ENCODE measurements around the gene ETFB. TPM values are rescaled to one million over a fixed set of nuclear protein-coding genes. Genes with fewer than 3 reads are reported as not detected.
A peak's percentile ranks its signal among the peaks of the same experiment; 100 is the strongest.
"Not testable (repeated sequence)": the region's sequence is repeated elsewhere in the genome, so short reads cannot be mapped to it uniquely, and the experiment has no call there.

The ETFB gene
- polyA plus RNA-seq, 1 of the 3 experiments (the other 2 are of a cell fraction), result 169 TPM

- Histone ChIP-seq H4K20me1 (ENCODE audit: insufficient read depth) (no peaks in the 10 kb centered on the region), H3K4me2 (no peak overlapping the region), H3K36me3 (replicated peaks in 1 of 2; ENCODE audit: control insufficient read depth in 1 of 2, insufficient read depth in 2 of 2, low read length in 1 of 2) (no peaks in the 10 kb centered on the region), H2AFZ (ENCODE audit: low read depth) (no peak overlapping the region), H3F3A (replicated peaks; ENCODE audit: insufficient read depth) (no peaks in the 10 kb centered on the region), H3K9ac (no peak overlapping the region), H3K27ac (ENCODE audit: low read depth in 2 of 2, low read length in 1 of 2) (no peak overlapping the region), H3K9me2 (no peaks in the 10 kb centered on the region), H3K4me1 (ENCODE audit: control insufficient read depth in 1 of 2, insufficient read depth in 2 of 2, low read depth in 1 of 2, low read length in 1 of 2) (peaks cover 8 to 9% of the 10 kb centered on the region in 2 experiments; a peak in 1 of 4 replicates), H3K27me3 (ENCODE audit: insufficient read depth) (no peaks in the 10 kb centered on the region), H3K79me2 (ENCODE audit: insufficient read depth) (no peaks in the 10 kb centered on the region), H3K4me3 (ENCODE audit: low read depth in 2 of 2, low read length in 1 of 2) (no peak overlapping the region; a peak in 1 of 4 replicates), H3K9me3 (peaks cover 4% of the 10 kb centered on the region; the same call in 1 of the 2 replicates)
- WGBS (ENCODE audit: low lambda C conversion rate), result 37% methylated on average over 7 of the region's 7 CpGs
- DNase-seq, result peak; percentile 55
- CTCF ChIA-PET, result interaction anchor here (0.6 to 2.3 kb wide), 17 partner anchors 10 to 312 kb away, joined by 3 to 10 read pairs (median 4); partner anchors contain the start of genes IGLON5, LIM2 and SIGLEC10
- TF ChIP-seq REST (IDR thresholded peaks at IDR 0.05; ENCODE audit: low read depth, low read length) (no peak), SMC3 (IDR thresholded peaks at IDR 0.05; ENCODE audit: low read depth, low read length) (peak; percentile 51), POLR2AphosphoS5 (IDR thresholded peaks at IDR 0.05; ENCODE audit: low read depth, low read length) (no peak), NFIC (IDR thresholded peaks at IDR 0.05; ENCODE audit: borderline replicate concordance) (no peak), RAD21 (IDR thresholded peaks at IDR 0.05; ENCODE audit: low read length) (peak; percentile 56), TAF1 (IDR thresholded peaks at IDR 0.05; ENCODE audit: borderline replicate concordance, low read depth, low read length) (no peak), SIN3A (IDR thresholded peaks at IDR 0.05; ENCODE audit: borderline replicate concordance, low read depth, low read length) (no peak), CTCF (IDR thresholded peaks at IDR 0.05) (peak; percentile 66)
- TF ChIP-seq, protein P1, sequence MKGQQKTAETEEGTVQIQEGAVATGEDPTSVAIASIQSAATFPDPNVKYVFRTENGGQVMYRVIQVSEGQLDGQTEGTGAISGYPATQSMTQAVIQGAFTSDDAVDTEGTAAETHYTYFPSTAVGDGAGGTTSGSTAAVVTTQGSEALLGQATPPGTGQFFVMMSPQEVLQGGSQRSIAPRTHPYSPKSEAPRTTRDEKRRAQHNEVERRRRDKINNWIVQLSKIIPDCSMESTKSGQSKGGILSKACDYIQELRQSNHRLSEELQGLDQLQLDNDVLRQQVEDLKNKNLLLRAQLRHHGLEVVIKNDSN (IDR thresholded peaks at IDR 0.05; ENCODE audit: borderline replicate concordance, low read depth), result no peak
- POLR2A ChIA-PET, result no interaction called here
Observed at GRCh38 chr19:51398096-51398704, 32.0 kb upstream of the ETFB start.

GRCh38 chr19:51397453-51397852 lies 31.3 kb upstream of the ETFB start:
- H3K4me1 ChIP-seq (ENCODE audit: control insufficient read depth in 1 of 2, insufficient read depth in 2 of 2, low read depth in 1 of 2, low read length in 1 of 2); H3K27ac ChIP-seq (ENCODE audit: low read depth in 2 of 2, low read length in 1 of 2); H3K9me2 ChIP-seq; POLR2A ChIA-PET; H3K9me3 ChIP-seq; H3F3A ChIP-seq (replicated peaks; ENCODE audit: insufficient read depth); H3K4me2 ChIP-seq; H3K4me3 ChIP-seq (ENCODE audit: low read depth in 2 of 2, low read length in 1 of 2); H3K9ac ChIP-seq; H3K27me3 ChIP-seq (ENCODE audit: insufficient read depth); H3K79me2 ChIP-seq (ENCODE audit: insufficient read depth); DNase-seq; H3K36me3 ChIP-seq (replicated peaks in 1 of 2; ENCODE audit: control insufficient read depth in 1 of 2, insufficient read depth in 2 of 2, low read length in 1 of 2); H2AFZ ChIP-seq (ENCODE audit: low read depth); H4K20me1 ChIP-seq (ENCODE audit: insufficient read depth): not testable (repeated sequence)
- CTCF ChIA-PET, result interaction anchor here (0.6 to 2.3 kb wide), 12 partner anchors 10 to 313 kb away, joined by 3 to 10 read pairs (median 4); partner anchors contain the start of genes LIM2 and SIGLEC10
- 81% methylated on average over 7 of the region's 9 CpGs for WGBS (ENCODE audit: low lambda C conversion rate)
